Measurements from ENCODE around the gene ZFYVE9. TPM values are rescaled to one million over a fixed set of nuclear protein-coding genes. Genes with fewer than 3 reads are reported as not detected.

The ZFYVE9 gene
- total and polyA plus RNA-seq, 10 of the 15 experiments (the other 5 are each of a cell fraction or from before 2014, with no cell fraction given), result 0.26 to 6.9 (median 2.3) TPM

GRCh38 chr1:52321061-52321460 lies 179.2 kb downstream of the ZFYVE9 start:
- no peak for FAIRE-seq
- no peak overlapping the region for H3K9ac ChIP-seq (ENCODE audit: control insufficient read depth, insufficient read depth, low read length)
- no peaks in the 10 kb centered on the region for H4K20me1 ChIP-seq (ENCODE audit: control insufficient read depth, insufficient read depth)
- no peak overlapping the region for H3K27ac ChIP-seq (ENCODE audit: control insufficient read depth, insufficient read depth)
- no peak overlapping the region for H3K4me3 ChIP-seq
- RAD21 ChIA-PET (ENCODE audit: unreplicated experiment), result no interaction called here
- no peaks in the 10 kb centered on the region for H3K4me1 ChIP-seq (ENCODE audit: control insufficient read depth, insufficient read depth, low read length)
- no peak for ATAC-seq
- no peaks in the 10 kb centered on the region for H3K9me3 ChIP-seq (replicated peaks; ENCODE audit: control insufficient read depth, insufficient read depth, low read length)
- CTCF ChIA-PET, result no interaction called here
- DNase-seq (ENCODE audit: low read depth, low spot score), result no peak
- intact Hi-C loops (cut with micrococcal nuclease; ENCODE audit: unreplicated experiment), result no loop called here
- no peaks in the 10 kb centered on the region for H3K36me3 ChIP-seq (ENCODE audit: control insufficient read depth in 2 of 2, insufficient read depth in 2 of 2, low read length in 1 of 2)
- no peaks in the 10 kb centered on the region for H3K79me2 ChIP-seq (ENCODE audit: control insufficient read depth, insufficient read depth, low read length)
- in situ Hi-C loops (cut with MboI), result no loop called here
- POLR2A ChIA-PET, result no interaction called here
- H2AFZ ChIP-seq (ENCODE audit: control insufficient read depth, low read depth, low read length), result no peak overlapping the region
- no peak overlapping the region for H3K4me2 ChIP-seq (ENCODE audit: control insufficient read depth, insufficient read depth)
- BruUV-seq (replicated peaks), result no TSS peak
- SMC1A ChIA-PET (ENCODE audit: uncharacterized antibody, unreplicated experiment), result no interaction called here
- WGBS (ENCODE audit: insufficient coverage, insufficient replicate concordance, low lambda C conversion rate, missing lambda C conversion rate), result 98% methylated on average over 2 of the region's 2 CpGs
- H3K27me3 ChIP-seq (replicated peaks in 1 of 2; ENCODE audit: control insufficient read depth in 2 of 2, insufficient read depth in 2 of 2, low read length in 1 of 2), result no peaks in the 10 kb centered on the region
- TF ChIP-seq SMARCA5 (IDR thresholded peaks at IDR 0.05) (no peak), TAF1 (IDR thresholded peaks at IDR 0.05; ENCODE audit: borderline replicate concordance, low read depth, low read length) (no peak), E2F8 (IDR thresholded peaks at IDR 0.05; ENCODE audit: low read depth, partially characterized antibody) (no peak), IKZF2 (IDR thresholded peaks at IDR 0.05) (no peak), ESRRA (IDR thresholded peaks at IDR 0.05; ENCODE audit: low read length) (no peak), GABPA (IDR thresholded peaks at IDR 0.05; ENCODE audit: low read depth) (no peak), BMI1 (IDR thresholded peaks at IDR 0.05; ENCODE audit: borderline replicate concordance) (no peak), STAT1 (conservative IDR thresholded peaks at IDR 0.05) (no peak), NFXL1 (IDR thresholded peaks at IDR 0.05; ENCODE audit: borderline replicate concordance) (no peak), TCF3 (IDR thresholded peaks at IDR 0.05; ENCODE audit: borderline replicate concordance, insufficient read depth, low read depth, low read length) (no peak), ZNF217 (IDR thresholded peaks at IDR 0.05) (no peak), E4F1 (IDR thresholded peaks at IDR 0.05; ENCODE audit: borderline replicate concordance, partially characterized antibody) (no peak), ZNF274 (IDR thresholded peaks at IDR 0.05; ENCODE audit: insufficient read depth, insufficient read length) (no peak), CUX1 (IDR thresholded peaks at IDR 0.05; ENCODE audit: insufficient replicate concordance, low read depth, low read length) (no peak), PAX5 (IDR thresholded peaks at IDR 0.05; ENCODE audit: borderline replicate concordance, low read depth, low read length) (no peak), POLR2AphosphoS2 (IDR thresholded peaks at IDR 0.05; ENCODE audit: low read depth, low read length) (no peak)

Data from GM12878 (cell line).